HEK293 (cell line): ENCODE data around the gene TUBB3.

Experiments
- EGR2 ChIP-seq: fragments of 450-650 bp; formaldehyde crosslinking; IDR thresholded peaks from 2 replicates; pipeline ENCODE4 v1.5.1; 2016; ENCODE audit warnings: low read depth, missing biosample characterization, missing genetic modification characterization
- GFI1B ChIP-seq: fragments of 450-650 bp; formaldehyde crosslinking; IDR thresholded peaks from 2 replicates; pipeline ENCODE4 v1.5.1; 2016; ENCODE audit warnings: missing biosample characterization, missing genetic modification characterization
- GLI2 ChIP-seq: fragments of 450-650 bp; formaldehyde crosslinking; IDR thresholded peaks from 2 replicates; pipeline ENCODE4; 2017; ENCODE audit warnings: missing biosample characterization, missing genetic modification characterization, low read depth, borderline replicate concordance
- HOXD13 ChIP-seq: sonication (generic); formaldehyde crosslinking; IDR thresholded peaks from 2 replicates; pipeline ENCODE4 v1.8.0; 2022; ENCODE audit warnings: missing genetic modification reagents, borderline replicate concordance
- KLF16 ChIP-seq: fragments of 450-650 bp; formaldehyde crosslinking; IDR thresholded peaks from 2 replicates; pipeline ENCODE4 v1.5.1; 2017; ENCODE audit warnings: missing biosample characterization, missing genetic modification characterization
- OSR2 ChIP-seq: fragments of 450-650 bp; formaldehyde crosslinking; IDR thresholded peaks from 2 replicates; pipeline ENCODE4 v1.5.1; 2016; ENCODE audit warnings: missing biosample characterization, missing genetic modification characterization
- SP2 ChIP-seq: fragments of 450-650 bp; formaldehyde crosslinking; IDR thresholded peaks from 2 replicates; pipeline ENCODE4 v1.5.1; 2016; ENCODE audit warnings: missing biosample characterization, missing genetic modification characterization
- TRIM28 ChIP-seq: IDR thresholded peaks from 2 replicates; pipeline ENCODE4 v1.6.1; 2011; ENCODE audit warnings: low read length, control low read depth, borderline replicate concordance
- ZFP41 ChIP-seq: fragments of 450-650 bp; formaldehyde crosslinking; IDR thresholded peaks from 2 replicates; pipeline ENCODE4 v1.5.1; 2016; ENCODE audit warnings: missing biosample characterization, missing genetic modification characterization, borderline replicate concordance
- ZNF112 ChIP-seq: fragments of 450-650 bp; formaldehyde crosslinking; IDR thresholded peaks from 2 replicates; pipeline ENCODE4 v1.5.0; 2017; ENCODE audit warnings: missing biosample characterization, missing genetic modification characterization
- ZNF121 ChIP-seq: fragments of 450-650 bp; formaldehyde crosslinking; IDR thresholded peaks from 2 replicates; pipeline ENCODE4 v1.5.1; 2016; ENCODE audit warnings: missing biosample characterization, missing genetic modification characterization
- ZNF175 ChIP-seq: fragments of 450-650 bp; formaldehyde crosslinking; IDR thresholded peaks from 2 replicates; pipeline ENCODE4 v1.5.1; 2016; ENCODE audit warnings: missing biosample characterization, missing genetic modification characterization
- ZNF311 ChIP-seq: fragments of 450-650 bp; formaldehyde crosslinking; IDR thresholded peaks from 2 replicates; pipeline ENCODE4 v1.5.1; 2017; ENCODE audit warnings: missing biosample characterization, missing genetic modification characterization, borderline replicate concordance
- ZNF341 ChIP-seq: fragments of 450-650 bp; formaldehyde crosslinking; IDR thresholded peaks from 2 replicates; pipeline ENCODE4; 2016; ENCODE audit warnings: low read depth, missing biosample characterization, missing genetic modification characterization
- ZNF391 ChIP-seq: fragments of 450-650 bp; formaldehyde crosslinking; IDR thresholded peaks from 2 replicates; pipeline ENCODE4 v1.5.1; 2016; ENCODE audit warnings: low read depth, missing biosample characterization, missing genetic modification characterization, borderline replicate concordance
- ZNF394 ChIP-seq: fragments of 450-650 bp; formaldehyde crosslinking; IDR thresholded peaks from 2 replicates; pipeline ENCODE4 v1.5.1; 2016; ENCODE audit warnings: missing biosample characterization, missing genetic modification characterization, mild to moderate bottlenecking, moderate library complexity, borderline replicate concordance
- ZNF426 ChIP-seq: fragments of 450-650 bp; formaldehyde crosslinking; IDR thresholded peaks from 2 replicates; pipeline ENCODE4 v1.5.1; 2017; ENCODE audit warnings: missing biosample characterization, missing genetic modification characterization, mild to moderate bottlenecking, inconsistent platforms, moderate library complexity
- ZNF529 ChIP-seq: fragments of 450-650 bp; formaldehyde crosslinking; IDR thresholded peaks from 2 replicates; pipeline ENCODE4 v1.5.1; 2017; ENCODE audit warnings: missing genetic modification characterization, missing biosample characterization; ENCODE audit not compliant: insufficient replicate concordance
- ZNF658 ChIP-seq: fragments of 450-650 bp; formaldehyde crosslinking; IDR thresholded peaks from 2 replicates; pipeline ENCODE4; 2016; ENCODE audit warnings: missing biosample characterization, missing genetic modification characterization
- ZNF677 ChIP-seq: fragments of 450-650 bp; IDR thresholded peaks from 2 replicates; pipeline ENCODE4 v1.5.0; 2018; ENCODE audit warnings: missing biosample characterization, mild to moderate bottlenecking, missing genetic modification characterization, moderate library complexity
- ZNF791 ChIP-seq: fragments of 450-650 bp; formaldehyde crosslinking; IDR thresholded peaks from 2 replicates; pipeline ENCODE4 v1.5.1; 2016; ENCODE audit warnings: missing biosample characterization, missing genetic modification characterization
- TF ChIP-seq, protein P1 (sequence below): fragments of 450-650 bp; formaldehyde crosslinking; IDR thresholded peaks from 2 replicates; pipeline ENCODE4 v1.5.1; 2016; ENCODE audit warnings: missing biosample characterization, missing genetic modification characterization
- TF ChIP-seq, protein P2 (sequence below): fragments of 450-650 bp; formaldehyde crosslinking; IDR thresholded peaks from 2 replicates; pipeline ENCODE4 v1.5.1; 2016; ENCODE audit warnings: missing biosample characterization, missing genetic modification characterization, low read depth
- TF ChIP-seq, protein P3 (sequence below): sonication (generic); formaldehyde crosslinking; IDR thresholded peaks from 2 replicates; pipeline ENCODE4 v1.8.1; 2022; ENCODE audit warnings: mild to moderate bottlenecking, moderate library complexity, missing genetic modification reagents
- TF ChIP-seq, protein P4 (sequence below): fragments of 450-650 bp; formaldehyde crosslinking; IDR thresholded peaks from 2 replicates; pipeline ENCODE4 v1.5.1; 2016; ENCODE audit warnings: missing biosample characterization, missing genetic modification characterization
- TF ChIP-seq, protein P5 (sequence below): fragments of 450-650 bp; formaldehyde crosslinking; IDR thresholded peaks from 2 replicates; pipeline ENCODE4 v1.5.1; 2016; ENCODE audit warnings: missing biosample characterization, missing genetic modification characterization
- TF ChIP-seq, protein P6 (sequence below): fragments of 450-650 bp; formaldehyde crosslinking; IDR thresholded peaks from 2 replicates; pipeline ENCODE4 v1.5.1; 2016; ENCODE audit warnings: missing biosample characterization, missing genetic modification characterization

Gene TUBB3

DNA sequence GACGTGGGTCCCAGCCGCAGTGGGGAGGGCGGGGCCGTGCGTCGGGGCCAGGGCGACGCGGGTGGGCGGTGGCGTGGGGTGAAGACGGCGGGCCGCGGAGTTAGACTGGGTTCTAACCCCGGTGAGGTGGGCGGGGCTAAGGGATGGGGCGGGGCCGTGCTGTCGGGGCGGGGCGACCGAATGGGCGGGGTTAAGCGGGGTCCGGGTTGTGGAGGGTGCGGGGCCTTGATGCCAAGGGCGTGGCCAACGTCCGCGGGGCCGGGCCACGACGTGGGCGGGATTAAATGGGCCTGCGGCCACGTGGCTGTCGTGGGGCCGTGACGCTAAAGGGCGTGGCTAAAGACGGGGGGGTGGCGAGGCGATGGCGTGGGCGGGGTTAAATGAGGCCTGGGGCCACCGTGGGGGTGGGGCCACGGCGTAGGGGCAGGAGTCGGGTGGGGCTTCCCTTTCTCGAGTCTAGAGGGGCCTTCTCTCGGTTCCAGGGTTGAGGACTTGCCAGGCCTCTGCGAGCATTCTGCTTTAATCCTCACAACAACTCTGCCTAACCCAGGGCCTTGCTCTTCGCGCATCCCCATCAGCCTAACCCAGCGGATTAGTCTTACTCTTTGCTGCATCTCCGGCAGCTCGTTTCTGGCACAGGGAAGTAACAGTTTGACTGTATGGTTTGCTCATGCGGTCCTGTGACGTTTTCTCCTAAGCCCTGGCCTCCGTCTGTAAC is 49.0 kb upstream of the TUBB3 start (continued):
- TF ChIP-seq, protein P1, sequence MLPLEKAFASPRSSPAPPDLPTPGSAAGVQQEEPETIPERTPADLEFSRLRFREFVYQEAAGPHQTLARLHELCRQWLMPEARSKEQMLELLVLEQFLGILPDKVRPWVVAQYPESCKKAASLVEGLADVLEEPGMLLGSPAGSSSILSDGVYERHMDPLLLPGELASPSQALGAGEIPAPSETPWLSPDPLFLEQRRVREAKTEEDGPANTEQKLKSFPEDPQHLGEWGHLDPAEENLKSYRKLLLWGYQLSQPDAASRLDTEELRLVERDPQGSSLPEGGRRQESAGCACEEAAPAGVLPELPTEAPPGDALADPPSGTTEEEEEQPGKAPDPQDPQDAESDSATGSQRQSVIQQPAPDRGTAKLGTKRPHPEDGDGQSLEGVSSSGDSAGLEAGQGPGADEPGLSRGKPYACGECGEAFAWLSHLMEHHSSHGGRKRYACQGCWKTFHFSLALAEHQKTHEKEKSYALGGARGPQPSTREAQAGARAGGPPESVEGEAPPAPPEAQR = no peak
- peak; percentile 92 for TF ChIP-seq EGR2 (tag by site-specific recombination)
- no peak for TF ChIP-seq ZNF391
- TF ChIP-seq ZNF394 = no peak
- TF ChIP-seq ZNF341 (tag by site-specific recombination) = no peak
- TF ChIP-seq, protein P2, sequence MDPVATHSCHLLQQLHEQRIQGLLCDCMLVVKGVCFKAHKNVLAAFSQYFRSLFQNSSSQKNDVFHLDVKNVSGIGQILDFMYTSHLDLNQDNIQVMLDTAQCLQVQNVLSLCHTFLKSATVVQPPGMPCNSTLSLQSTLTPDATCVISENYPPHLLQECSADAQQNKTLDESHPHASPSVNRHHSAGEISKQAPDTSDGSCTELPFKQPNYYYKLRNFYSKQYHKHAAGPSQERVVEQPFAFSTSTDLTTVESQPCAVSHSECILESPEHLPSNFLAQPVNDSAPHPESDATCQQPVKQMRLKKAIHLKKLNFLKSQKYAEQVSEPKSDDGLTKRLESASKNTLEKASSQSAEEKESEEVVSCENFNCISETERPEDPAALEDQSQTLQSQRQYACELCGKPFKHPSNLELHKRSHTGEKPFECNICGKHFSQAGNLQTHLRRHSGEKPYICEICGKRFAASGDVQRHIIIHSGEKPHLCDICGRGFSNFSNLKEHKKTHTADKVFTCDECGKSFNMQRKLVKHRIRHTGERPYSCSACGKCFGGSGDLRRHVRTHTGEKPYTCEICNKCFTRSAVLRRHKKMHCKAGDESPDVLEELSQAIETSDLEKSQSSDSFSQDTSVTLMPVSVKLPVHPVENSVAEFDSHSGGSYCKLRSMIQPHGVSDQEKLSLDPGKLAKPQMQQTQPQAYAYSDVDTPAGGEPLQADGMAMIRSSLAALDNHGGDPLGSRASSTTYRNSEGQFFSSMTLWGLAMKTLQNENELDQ = no peak
- TF ChIP-seq, protein P3, sequence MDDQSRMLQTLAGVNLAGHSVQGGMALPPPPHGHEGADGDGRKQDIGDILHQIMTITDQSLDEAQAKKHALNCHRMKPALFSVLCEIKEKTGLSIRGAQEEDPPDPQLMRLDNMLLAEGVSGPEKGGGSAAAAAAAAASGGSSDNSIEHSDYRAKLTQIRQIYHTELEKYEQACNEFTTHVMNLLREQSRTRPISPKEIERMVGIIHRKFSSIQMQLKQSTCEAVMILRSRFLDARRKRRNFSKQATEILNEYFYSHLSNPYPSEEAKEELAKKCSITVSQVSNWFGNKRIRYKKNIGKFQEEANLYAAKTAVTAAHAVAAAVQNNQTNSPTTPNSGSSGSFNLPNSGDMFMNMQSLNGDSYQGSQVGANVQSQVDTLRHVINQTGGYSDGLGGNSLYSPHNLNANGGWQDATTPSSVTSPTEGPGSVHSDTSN (CRISPR knock-in tag) = no peak
- no peak for TF ChIP-seq TRIM28
- TF ChIP-seq, protein P4, sequence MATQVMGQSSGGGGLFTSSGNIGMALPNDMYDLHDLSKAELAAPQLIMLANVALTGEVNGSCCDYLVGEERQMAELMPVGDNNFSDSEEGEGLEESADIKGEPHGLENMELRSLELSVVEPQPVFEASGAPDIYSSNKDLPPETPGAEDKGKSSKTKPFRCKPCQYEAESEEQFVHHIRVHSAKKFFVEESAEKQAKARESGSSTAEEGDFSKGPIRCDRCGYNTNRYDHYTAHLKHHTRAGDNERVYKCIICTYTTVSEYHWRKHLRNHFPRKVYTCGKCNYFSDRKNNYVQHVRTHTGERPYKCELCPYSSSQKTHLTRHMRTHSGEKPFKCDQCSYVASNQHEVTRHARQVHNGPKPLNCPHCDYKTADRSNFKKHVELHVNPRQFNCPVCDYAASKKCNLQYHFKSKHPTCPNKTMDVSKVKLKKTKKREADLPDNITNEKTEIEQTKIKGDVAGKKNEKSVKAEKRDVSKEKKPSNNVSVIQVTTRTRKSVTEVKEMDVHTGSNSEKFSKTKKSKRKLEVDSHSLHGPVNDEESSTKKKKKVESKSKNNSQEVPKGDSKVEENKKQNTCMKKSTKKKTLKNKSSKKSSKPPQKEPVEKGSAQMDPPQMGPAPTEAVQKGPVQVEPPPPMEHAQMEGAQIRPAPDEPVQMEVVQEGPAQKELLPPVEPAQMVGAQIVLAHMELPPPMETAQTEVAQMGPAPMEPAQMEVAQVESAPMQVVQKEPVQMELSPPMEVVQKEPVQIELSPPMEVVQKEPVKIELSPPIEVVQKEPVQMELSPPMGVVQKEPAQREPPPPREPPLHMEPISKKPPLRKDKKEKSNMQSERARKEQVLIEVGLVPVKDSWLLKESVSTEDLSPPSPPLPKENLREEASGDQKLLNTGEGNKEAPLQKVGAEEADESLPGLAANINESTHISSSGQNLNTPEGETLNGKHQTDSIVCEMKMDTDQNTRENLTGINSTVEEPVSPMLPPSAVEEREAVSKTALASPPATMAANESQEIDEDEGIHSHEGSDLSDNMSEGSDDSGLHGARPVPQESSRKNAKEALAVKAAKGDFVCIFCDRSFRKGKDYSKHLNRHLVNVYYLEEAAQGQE (tag by site-specific recombination) = no peak
- TF ChIP-seq ZFP41 (tag by site-specific recombination) = no peak
- TF ChIP-seq GFI1B (tag by site-specific recombination) = no peak
- no peak for TF ChIP-seq ZNF121 (tag by site-specific recombination)
- TF ChIP-seq GLI2 = no peak
- TF ChIP-seq ZNF426 = no peak
- TF ChIP-seq ZNF175 (tag by site-specific recombination) = no peak
- TF ChIP-seq KLF16 (tag by site-specific recombination) = peak; percentile 60; the same call in 1 of the 2 replicates
- TF ChIP-seq ZNF529 (tag by site-specific recombination) = no peak
- no peak for TF ChIP-seq ZNF677 (tag by site-specific recombination)
- no peak for TF ChIP-seq ZNF791 (tag by site-specific recombination)
- TF ChIP-seq ZNF112 (tag by site-specific recombination) = no peak
- no peak for TF ChIP-seq ZNF658 (tag by site-specific recombination)
- TF ChIP-seq SP2 (tag by site-specific recombination) = peak; percentile 85
- TF ChIP-seq, protein P5, sequence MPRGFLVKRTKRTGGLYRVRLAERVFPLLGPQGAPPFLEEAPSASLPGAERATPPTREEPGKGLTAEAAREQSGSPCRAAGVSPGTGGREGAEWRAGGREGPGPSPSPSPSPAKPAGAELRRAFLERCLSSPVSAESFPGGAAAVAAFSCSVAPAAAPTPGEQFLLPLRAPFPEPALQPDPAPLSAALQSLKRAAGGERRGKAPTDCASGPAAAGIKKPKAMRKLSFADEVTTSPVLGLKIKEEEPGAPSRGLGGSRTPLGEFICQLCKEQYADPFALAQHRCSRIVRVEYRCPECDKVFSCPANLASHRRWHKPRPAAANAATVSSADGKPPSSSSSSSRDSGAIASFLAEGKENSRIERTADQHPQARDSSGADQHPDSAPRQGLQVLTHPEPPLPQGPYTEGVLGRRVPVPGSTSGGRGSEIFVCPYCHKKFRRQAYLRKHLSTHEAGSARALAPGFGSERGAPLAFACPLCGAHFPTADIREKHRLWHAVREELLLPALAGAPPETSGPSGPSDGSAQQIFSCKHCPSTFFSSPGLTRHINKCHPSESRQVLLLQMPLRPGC = no peak
- TF ChIP-seq, protein P6, sequence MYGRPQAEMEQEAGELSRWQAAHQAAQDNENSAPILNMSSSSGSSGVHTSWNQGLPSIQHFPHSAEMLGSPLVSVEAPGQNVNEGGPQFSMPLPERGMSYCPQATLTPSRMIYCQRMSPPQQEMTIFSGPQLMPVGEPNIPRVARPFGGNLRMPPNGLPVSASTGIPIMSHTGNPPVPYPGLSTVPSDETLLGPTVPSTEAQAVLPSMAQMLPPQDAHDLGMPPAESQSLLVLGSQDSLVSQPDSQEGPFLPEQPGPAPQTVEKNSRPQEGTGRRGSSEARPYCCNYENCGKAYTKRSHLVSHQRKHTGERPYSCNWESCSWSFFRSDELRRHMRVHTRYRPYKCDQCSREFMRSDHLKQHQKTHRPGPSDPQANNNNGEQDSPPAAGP (tag by site-specific recombination) = peak; percentile 12; the same call in 1 of the 2 replicates
- no peak for TF ChIP-seq HOXD13 (CRISPR knock-in tag)
- no peak for TF ChIP-seq ZNF311
- TF ChIP-seq OSR2 (tag by site-specific recombination) = no peak
